Measurements from ENCODE around the gene SOX8. TPM values are rescaled to one million over a fixed set of nuclear protein-coding genes. Genes with fewer than 3 reads are reported as not detected.

SOX8 gene
- total and polyA plus RNA-seq, 2 donors from 2014 or later: 0.17 to 1.0 TPM

GRCh38 chr16:1034230-1035065 is 52.9 kb downstream of the SOX8 start:
- intact Hi-C loops (cut with DNase I): no loop called here
- no peak for TF ChIP-seq CTCF (IDR thresholded peaks at IDR 0.05; ENCODE audit: borderline replicate concordance, extremely low read depth, insufficient read depth)
- H3K36me3 ChIP-seq (ENCODE audit: control insufficient read depth in 2 of 3, insufficient read depth in 3 of 3, low read length in 3 of 3): no peaks in the 10 kb centered on the region
- FAIRE-seq: no peak
- H3K4me1 ChIP-seq (ENCODE audit: control insufficient read depth in 2 of 3, insufficient read depth in 2 of 3, low read depth in 1 of 3, low read length in 3 of 3): no peaks in the 10 kb centered on the region
- no peak overlapping the region for H3K9ac ChIP-seq (ENCODE audit: low read length in 3 of 3)
- no peak for DNase-seq
- no peak overlapping the region for H3K4me3 ChIP-seq (ENCODE audit: low read length in 3 of 3)
- H3K27me3 ChIP-seq (ENCODE audit: control insufficient read depth, insufficient read depth, low read length): no peaks in the 10 kb centered on the region
- no peak overlapping the region for H3K27ac ChIP-seq (ENCODE audit: low read depth in 2 of 2, low read length in 2 of 2)
- H3K9me3 ChIP-seq (ENCODE audit: control insufficient read depth in 2 of 3, insufficient read depth in 1 of 3, low read length in 3 of 3): peaks cover 0 to 2% (median 0%) of the 10 kb centered on the region in 3 donors

- Histone ChIP-seq H3K4me3 (ENCODE audit: low read length in 3 of 3) (no peak overlapping the region), H3K4me1 (ENCODE audit: control insufficient read depth in 2 of 3, insufficient read depth in 2 of 3, low read depth in 1 of 3, low read length in 3 of 3) (no peaks in the 10 kb centered on the region), H3K36me3 (ENCODE audit: control insufficient read depth in 2 of 3, insufficient read depth in 3 of 3, low read length in 3 of 3) (no peaks in the 10 kb centered on the region), H3K27ac (ENCODE audit: low read depth in 2 of 2, low read length in 2 of 2) (no peak overlapping the region), H3K9me3 (ENCODE audit: control insufficient read depth in 2 of 3, insufficient read depth in 1 of 3, low read length in 3 of 3) (peaks cover 0 to 2% (median 0%) of the 10 kb centered on the region in 3 donors), H3K27me3 (ENCODE audit: control insufficient read depth, insufficient read depth, low read length) (no peaks in the 10 kb centered on the region), H3K9ac (ENCODE audit: low read length in 3 of 3) (no peak overlapping the region)
- TF ChIP-seq CTCF (IDR thresholded peaks at IDR 0.05; ENCODE audit: borderline replicate concordance, extremely low read depth, insufficient read depth): no peak
- DNase-seq: no peak
- FAIRE-seq: no peak
- intact Hi-C loops (cut with DNase I): no loop called here
Observed at GRCh38 chr16:1035066-1035415, 53.5 kb downstream of the SOX8 start.

- Histone ChIP-seq H3K9ac (ENCODE audit: low read length in 3 of 3) (no peak overlapping the region), H3K36me3 (ENCODE audit: control insufficient read depth in 2 of 3, insufficient read depth in 3 of 3, low read length in 3 of 3) (no peaks in the 10 kb centered on the region), H3K4me3 (ENCODE audit: low read length in 3 of 3) (no peak overlapping the region), H3K27ac (ENCODE audit: low read depth in 2 of 2, low read length in 2 of 2) (no peak overlapping the region), H3K9me3 (ENCODE audit: control insufficient read depth in 2 of 3, insufficient read depth in 1 of 3, low read length in 3 of 3) (peaks cover 0 to 2% (median 0%) of the 10 kb centered on the region in 3 donors), H3K4me1 (ENCODE audit: control insufficient read depth in 2 of 3, insufficient read depth in 2 of 3, low read depth in 1 of 3, low read length in 3 of 3) (no peaks in the 10 kb centered on the region), H3K27me3 (ENCODE audit: control insufficient read depth, insufficient read depth, low read length) (no peaks in the 10 kb centered on the region)
- no peak for FAIRE-seq
- intact Hi-C loops (cut with DNase I): no loop called here
- no peak for DNase-seq
- no peak for TF ChIP-seq CTCF (IDR thresholded peaks at IDR 0.05; ENCODE audit: borderline replicate concordance, extremely low read depth, insufficient read depth)
Observed at GRCh38 chr16:1036166-1036565, 54.6 kb downstream of the SOX8 start.

Other genes with a start within 250 kb of the SOX8 start
- 36.8 TPM for gene CIAO3, start 240.8 kb upstream of the SOX8 start, total RNA-seq
- 37.7 TPM for gene CIAO3, start 240.8 kb upstream of the SOX8 start, polyA plus RNA-seq (ENCODE audit: insufficient read depth, low read depth, low replicate concordance)
- gene MSLN, start 221.0 kb upstream of the SOX8 start, total RNA-seq: 19.4 TPM
- 3.7 TPM for gene MSLN, start 221.0 kb upstream of the SOX8 start, polyA plus RNA-seq (ENCODE audit: insufficient read depth, low read depth, low replicate concordance)
- 16.9 TPM for gene RPUSD1, start 193.4 kb upstream of the SOX8 start, total RNA-seq
- 15.1 TPM for gene RPUSD1, start 193.4 kb upstream of the SOX8 start, polyA plus RNA-seq (ENCODE audit: insufficient read depth, low read depth, low replicate concordance)
- 16.0 TPM for gene CHTF18, start 193.2 kb upstream of the SOX8 start, total RNA-seq
- gene CHTF18, start 193.2 kb upstream of the SOX8 start, polyA plus RNA-seq (ENCODE audit: insufficient read depth, low read depth, low replicate concordance): 4.2 TPM
- gene GNG13, start 181.0 kb upstream of the SOX8 start, total RNA-seq: not detected
- gene GNG13, start 181.0 kb upstream of the SOX8 start, polyA plus RNA-seq (ENCODE audit: insufficient read depth, low read depth, low replicate concordance): not detected
- 28.6 TPM for gene LMF1, start 10.8 kb upstream of the SOX8 start, total RNA-seq
- 15.4 TPM for gene LMF1, start 10.8 kb upstream of the SOX8 start, polyA plus RNA-seq (ENCODE audit: insufficient read depth, low read depth, low replicate concordance)
- 6.7 TPM for gene SSTR5, start 91.0 kb downstream of the SOX8 start, total RNA-seq
- gene SSTR5, start 91.0 kb downstream of the SOX8 start, polyA plus RNA-seq (ENCODE audit: insufficient read depth, low read depth, low replicate concordance): not detected
- gene C1QTNF8, start 114.5 kb downstream of the SOX8 start, total RNA-seq: not detected
- not detected for gene C1QTNF8, start 114.5 kb downstream of the SOX8 start, polyA plus RNA-seq (ENCODE audit: insufficient read depth, low read depth, low replicate concordance)
- gene CACNA1H, start 171.3 kb downstream of the SOX8 start, total RNA-seq: 20.6 TPM
- 6.4 TPM for gene CACNA1H, start 171.3 kb downstream of the SOX8 start, polyA plus RNA-seq (ENCODE audit: insufficient read depth, low read depth, low replicate concordance)
- 3.4 TPM for gene TPSG1, start 243.5 kb downstream of the SOX8 start, total RNA-seq
- gene TPSG1, start 243.5 kb downstream of the SOX8 start, polyA plus RNA-seq (ENCODE audit: insufficient read depth, low read depth, low replicate concordance): 0.86 TPM
- 141 TPM for gene TPSB2, start 248.4 kb downstream of the SOX8 start, total RNA-seq
- gene TPSB2, start 248.4 kb downstream of the SOX8 start, polyA plus RNA-seq (ENCODE audit: insufficient read depth, low read depth, low replicate concordance): not detected